HEK293T (cell line): ENCODE data around the gene GJB4.

Experiments
- ARNT ChIP-seq: fragments of 450-650 bp; IDR thresholded peaks from 2 replicates; pipeline ENCODE4 v1.6.1; 2017; ENCODE audit warnings: mild to moderate bottlenecking
- BHLHE40 ChIP-seq: fragments of 450-650 bp; IDR thresholded peaks from 2 replicates; pipeline ENCODE4 v1.6.1; 2016; ENCODE audit warnings: mild to moderate bottlenecking, moderate library complexity, borderline replicate concordance
- FOXA1 ChIP-seq: fragments of 450-650 bp; IDR thresholded peaks from 2 replicates; pipeline ENCODE4 v1.6.1; 2016; ENCODE audit warnings: mild to moderate bottlenecking
- FOXK2 ChIP-seq: fragments of 450-650 bp; IDR thresholded peaks from 2 replicates; pipeline ENCODE4 v1.6.1; 2016; ENCODE audit warnings: mild to moderate bottlenecking
- FOXM1 ChIP-seq: fragments of 450-650 bp; IDR thresholded peaks from 2 replicates; pipeline ENCODE4 v1.6.1; 2017; ENCODE audit warnings: mild to moderate bottlenecking, borderline replicate concordance
- L3MBTL2 ChIP-seq: fragments of 450-650 bp; conservative IDR thresholded peaks from 2 replicates; pipeline ENCODE4 v1.6.1; 2016; ENCODE audit warnings: mild to moderate bottlenecking
- NFRKB ChIP-seq: fragments of 450-650 bp; IDR thresholded peaks from 2 replicates; pipeline ENCODE4 v1.6.1; 2016; ENCODE audit warnings: mild to moderate bottlenecking, moderate library complexity
- PKNOX1 ChIP-seq: fragments of 450-650 bp; IDR thresholded peaks from 2 replicates; pipeline ENCODE4 v1.6.1; 2016
- SP1 ChIP-seq: fragments of 450-650 bp; IDR thresholded peaks from 2 replicates; pipeline ENCODE4 v1.6.1; 2017
- TARDBP ChIP-seq: fragments of 450-650 bp; IDR thresholded peaks from 2 replicates; pipeline ENCODE4 v1.6.1; 2016

GRCh38 chr1:34780528-34780927, 21.0 kb downstream of the GJB4 start:
- TF ChIP-seq SP1 = no peak
- no peak for TF ChIP-seq ARNT
- TF ChIP-seq L3MBTL2 = no peak
- TF ChIP-seq PKNOX1 = no peak
- no peak for TF ChIP-seq FOXK2
- TF ChIP-seq FOXA1 = no peak
- TF ChIP-seq BHLHE40 = no peak
- TF ChIP-seq NFRKB = no peak
- TF ChIP-seq TARDBP = no peak
- no peak for TF ChIP-seq FOXM1
